Cardiac muscle cell (in vitro differentiated cells and primary cell): Measurements from ENCODE around the gene CHRM4. TPM values are rescaled to one million over a fixed set of nuclear protein-coding genes. Genes with fewer than 3 reads are reported as not detected.
A peak's percentile ranks its signal among the peaks of the same experiment; 100 is the strongest.

Experiments
- DNase-seq, 2 donors: peaks; one replicate each; pipeline versions ENCODE4 v3.0.0 to v3.0.0-alpha.2; 2010 to 2017; ENCODE audit warnings: low read depth in 1 of 2, low spot score in 1 of 2
- H3K27ac ChIP-seq: fragments of 200-600 bp; sonication (generic); 2 replicates; pipeline ENCODE4 v1.5.1; 2016
- H3K27me3 ChIP-seq: fragments of 200-600 bp; sonication (generic); 2 replicates; pipeline ENCODE4 v1.6.0; 2016; ENCODE audit warnings: control low read depth
- H3K36me3 ChIP-seq: fragments of 200-600 bp; sonication (generic); 2 replicates; pipeline ENCODE4 v1.5.1; 2016; ENCODE audit warnings: control low read depth
- H3K4me1 ChIP-seq: fragments of 200-600 bp; sonication (generic); 2 replicates; pipeline ENCODE4 v1.8.1; 2017; ENCODE audit warnings: low read depth, mild to moderate bottlenecking, mixed run types
- H3K4me3 ChIP-seq: fragments of 200-600 bp; sonication (generic); 2 replicates; pipeline ENCODE4 v1.5.1; 2016; ENCODE audit warnings: mild to moderate bottlenecking
- H3K9me3 ChIP-seq: fragments of 200-600 bp; sonication (generic); 2 replicates; pipeline ENCODE4 v1.5.1; 2017; ENCODE audit warnings: low read depth, mild to moderate bottlenecking, control low read depth
- polyA plus RNA-seq: library from polyadenylated mRNA; unstranded; fragments of >200 nt; fragmentation: Nextera tagmentation; extraction: Ambion mirVana; gene quantifications from 2 replicates; pipeline ENCODE4 v1.2.1, GENCODE V29; 2016
- total RNA-seq: library from RNA; depleted of rRNA; stranded (reverse); fragments of >200 nt; gene quantifications from 2 replicates; pipeline ENCODE4 v1.2.3, GENCODE V29; 2016
- TF ChIP-seq, protein P1 (sequence below): IDR thresholded peaks from 2 replicates; pipeline ENCODE4 v1.5.1; 2012; ENCODE audit warnings: low read depth, mild to moderate bottlenecking, low read length

The CHRM4 gene
- total and polyA plus RNA-seq, 2 experiments from 2014 or later: 0.51 TPM; not detected in 1

DNA sequence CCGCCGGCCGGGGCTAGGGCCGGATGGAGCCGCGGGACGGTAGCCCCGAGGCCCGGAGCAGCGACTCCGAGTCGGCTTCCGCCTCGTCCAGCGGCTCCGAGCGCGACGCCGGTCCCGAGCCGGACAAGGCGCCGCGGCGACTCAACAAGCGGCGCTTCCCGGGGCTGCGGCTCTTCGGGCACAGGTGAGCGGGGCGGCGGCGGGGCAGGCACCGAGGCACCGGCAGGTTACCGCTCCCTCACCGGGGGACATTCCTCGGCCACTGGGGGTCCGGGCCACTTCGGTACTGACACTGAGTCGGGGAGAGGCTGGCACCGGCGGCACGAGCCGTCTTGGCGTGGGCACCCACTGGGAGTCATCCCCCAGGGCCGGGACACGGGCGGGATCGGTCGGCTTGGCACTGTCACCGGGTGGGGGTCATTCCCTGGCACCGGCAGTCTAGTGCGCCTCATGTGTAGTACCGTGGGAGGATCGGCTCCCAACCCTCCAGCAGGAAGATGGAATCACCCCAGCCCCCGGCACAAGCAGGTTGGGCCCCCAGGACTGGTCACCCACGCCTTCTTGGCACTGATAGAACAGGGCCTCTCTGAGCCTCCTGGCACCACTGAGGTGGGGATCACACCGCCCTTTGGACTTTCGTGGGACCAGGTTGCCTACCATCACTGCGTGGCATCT, 43.8 kb downstream of the CHRM4 start:
- no peaks in the 10 kb centered on the region for H3K36me3 ChIP-seq
- peaks cover 26% of the 10 kb centered on the region for H3K4me1 ChIP-seq
- no peak overlapping the region for H3K27ac ChIP-seq
- no peaks in the 10 kb centered on the region for H3K27me3 ChIP-seq
- peak overlapping the region; percentile 97 for H3K4me3 ChIP-seq
- no peaks in the 10 kb centered on the region for H3K9me3 ChIP-seq
- TF ChIP-seq, protein P1, sequence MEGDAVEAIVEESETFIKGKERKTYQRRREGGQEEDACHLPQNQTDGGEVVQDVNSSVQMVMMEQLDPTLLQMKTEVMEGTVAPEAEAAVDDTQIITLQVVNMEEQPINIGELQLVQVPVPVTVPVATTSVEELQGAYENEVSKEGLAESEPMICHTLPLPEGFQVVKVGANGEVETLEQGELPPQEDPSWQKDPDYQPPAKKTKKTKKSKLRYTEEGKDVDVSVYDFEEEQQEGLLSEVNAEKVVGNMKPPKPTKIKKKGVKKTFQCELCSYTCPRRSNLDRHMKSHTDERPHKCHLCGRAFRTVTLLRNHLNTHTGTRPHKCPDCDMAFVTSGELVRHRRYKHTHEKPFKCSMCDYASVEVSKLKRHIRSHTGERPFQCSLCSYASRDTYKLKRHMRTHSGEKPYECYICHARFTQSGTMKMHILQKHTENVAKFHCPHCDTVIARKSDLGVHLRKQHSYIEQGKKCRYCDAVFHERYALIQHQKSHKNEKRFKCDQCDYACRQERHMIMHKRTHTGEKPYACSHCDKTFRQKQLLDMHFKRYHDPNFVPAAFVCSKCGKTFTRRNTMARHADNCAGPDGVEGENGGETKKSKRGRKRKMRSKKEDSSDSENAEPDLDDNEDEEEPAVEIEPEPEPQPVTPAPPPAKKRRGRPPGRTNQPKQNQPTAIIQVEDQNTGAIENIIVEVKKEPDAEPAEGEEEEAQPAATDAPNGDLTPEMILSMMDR: no peak
- no peak for DNase-seq

DNA sequence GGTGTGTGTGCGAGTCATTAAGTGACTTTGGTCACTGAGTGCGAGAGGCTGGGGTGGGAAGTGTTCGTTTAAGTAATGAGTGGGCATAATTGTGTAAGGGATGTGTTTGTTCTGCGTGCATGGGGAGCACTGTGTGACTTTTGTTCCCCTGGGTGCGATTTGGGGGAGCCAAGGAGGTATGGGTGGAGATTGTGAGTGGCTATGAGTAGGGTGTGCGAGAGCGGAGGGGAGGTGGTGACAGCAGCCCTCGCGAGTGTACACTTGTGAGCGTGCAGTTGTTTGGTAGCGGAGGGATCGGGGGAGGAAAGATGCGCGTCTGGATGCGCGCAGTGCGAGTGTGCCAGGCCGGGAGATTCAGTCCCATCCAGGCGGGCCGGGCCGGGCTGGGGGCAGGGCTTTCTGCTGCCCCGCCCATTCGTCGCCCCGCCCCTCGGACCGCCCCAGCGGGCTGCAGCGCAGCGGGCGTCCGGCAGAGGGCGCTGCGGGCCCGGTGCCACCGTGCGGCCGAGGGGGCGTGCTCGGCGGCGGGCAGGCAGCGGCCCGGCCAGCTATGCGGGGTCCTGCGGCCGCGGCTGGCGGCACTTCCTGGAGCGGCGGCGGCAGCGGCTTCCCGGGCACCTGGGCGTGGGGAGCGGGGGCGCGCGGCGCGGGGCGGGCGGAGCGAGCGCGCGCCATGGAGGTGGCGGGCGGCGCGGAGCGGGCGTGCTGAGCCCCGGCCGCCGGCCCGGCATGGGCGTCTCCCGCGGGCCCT, 44.5 kb downstream of the CHRM4 start, which contains the start of gene DGKZ:
DGKZ (plus strand) TSS at position 578 of the 751 bp plus-strand sequence. CDS start 197 bp downstream, outside the sequence.
- TF ChIP-seq, protein P1: peak; percentile 48
- DNase-seq: peak; percentile 88 to 90
- Histone ChIP-seq H3K9me3 (no peaks in the 10 kb centered on the region), H3K27ac (no peak within 1 kb of the TSS), H3K36me3 (no peaks in the 10 kb centered on the region), H3K4me3 (peak within 1 kb of the TSS; percentile 97), H3K27me3 (no peaks in the 10 kb centered on the region), H3K4me1 (peaks cover 30% of the 10 kb centered on the region)

DNA sequence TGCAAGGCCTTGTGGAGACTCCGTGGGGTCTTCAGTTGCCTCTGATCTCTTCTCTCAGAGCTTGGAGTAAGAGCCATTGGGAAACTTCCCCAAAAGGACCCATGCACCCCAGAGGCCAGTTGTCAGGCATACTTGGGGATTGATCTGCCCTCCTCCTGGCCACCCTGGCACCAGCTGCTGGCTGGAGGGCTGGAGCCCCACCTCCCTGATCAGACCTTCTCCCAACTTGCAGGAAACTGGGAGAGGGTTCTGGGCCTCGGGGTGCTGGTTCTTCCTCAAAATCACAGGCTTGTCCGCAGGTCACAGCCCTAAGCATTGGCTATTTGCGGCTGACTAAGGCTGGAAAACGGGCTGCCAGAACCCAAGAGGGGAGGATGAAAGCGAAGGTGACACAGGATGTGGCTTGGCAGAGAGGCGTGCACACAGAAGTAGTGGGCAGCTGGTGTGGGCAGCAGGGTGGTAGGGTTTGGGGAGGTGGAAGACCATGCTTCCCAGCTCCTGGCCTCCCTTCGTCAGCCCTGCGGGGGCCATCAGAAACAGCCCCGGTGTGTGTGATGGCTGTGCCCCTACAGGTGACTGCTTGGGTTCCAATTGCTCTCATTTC, 45.6 kb downstream of the CHRM4 start:
- Histone ChIP-seq H3K4me1 (peaks cover 27% of the 10 kb centered on the region), H3K27ac (no peak overlapping the region), H3K27me3 (no peaks in the 10 kb centered on the region), H3K4me3 (no peak overlapping the region), H3K36me3 (no peaks in the 10 kb centered on the region), H3K9me3 (no peaks in the 10 kb centered on the region)
- TF ChIP-seq, protein P1: no peak
- no peak for DNase-seq

DNA sequence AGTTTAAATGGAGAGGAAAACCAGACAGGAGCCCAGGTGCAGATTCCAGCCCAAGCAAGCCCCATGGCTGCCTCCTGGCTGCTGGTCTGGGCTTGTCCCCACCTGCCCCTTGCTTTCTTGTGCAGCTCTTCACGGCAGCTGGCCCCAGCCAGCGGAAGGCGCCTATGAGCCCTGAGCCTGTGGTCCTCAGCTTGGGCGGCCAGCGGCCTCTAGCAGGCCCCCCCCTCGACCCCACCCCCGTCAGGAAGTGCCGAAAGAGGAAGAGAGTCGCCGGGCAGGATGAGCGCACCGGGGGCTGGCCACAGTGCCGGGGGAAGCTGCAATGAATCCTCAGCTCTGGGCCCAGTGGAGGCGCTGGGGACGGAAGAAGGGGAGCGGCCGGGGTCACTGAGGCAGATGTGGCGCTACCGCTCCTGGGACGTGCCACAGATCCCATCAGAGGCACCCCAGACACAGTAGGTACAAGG, 46.4 kb downstream of the CHRM4 start:
- H3K4me3 ChIP-seq: no peak overlapping the region
- H3K27ac ChIP-seq: no peak overlapping the region
- H3K9me3 ChIP-seq: no peaks in the 10 kb centered on the region
- no peaks in the 10 kb centered on the region for H3K36me3 ChIP-seq
- TF ChIP-seq, protein P1: no peak
- DNase-seq: no peak
- peaks cover 30% of the 10 kb centered on the region for H3K4me1 ChIP-seq
- H3K27me3 ChIP-seq: no peaks in the 10 kb centered on the region

DNA sequence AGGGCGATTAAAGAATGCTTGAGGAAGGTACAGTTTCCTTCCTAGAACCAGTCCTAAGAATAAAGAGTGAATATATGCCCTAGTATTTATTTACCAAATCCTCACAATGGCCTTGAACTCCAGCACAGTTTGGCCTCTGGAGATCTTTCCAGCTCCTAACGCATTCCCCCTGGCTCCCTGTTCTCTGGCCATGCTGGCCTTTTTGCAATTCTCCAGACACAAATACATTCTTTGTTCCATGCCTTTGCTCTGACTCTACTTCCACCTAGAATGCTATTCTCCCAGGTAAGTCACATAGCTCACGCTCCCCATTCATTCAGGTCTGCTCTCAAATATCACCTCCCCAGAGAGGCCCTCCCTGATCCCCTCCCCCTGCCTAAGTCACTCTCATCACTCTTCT, 48.1 kb downstream of the CHRM4 start:
- TF ChIP-seq, protein P1: no peak
- peaks cover 39% of the 10 kb centered on the region for H3K4me1 ChIP-seq

More for the DNA sequence above, 48.1 kb downstream of the CHRM4 start:
- no peak overlapping the region for H3K4me3 ChIP-seq
- H3K9me3 ChIP-seq: no peaks in the 10 kb centered on the region
- no peaks in the 10 kb centered on the region for H3K27me3 ChIP-seq
- H3K36me3 ChIP-seq: no peaks in the 10 kb centered on the region
- DNase-seq: no peak
- H3K27ac ChIP-seq: no peak overlapping the region
